IMR-90 (cell line): ENCODE data around the gene POLA2. TPM values are rescaled to one million over a fixed set of nuclear protein-coding genes. Genes with fewer than 3 reads are reported as not detected.

ENCODE experiments used
- ATAC-seq: fragments of 200-7000 bp; cut with Tn5 transposase; 2 replicates; pipeline ENCODE4 v1.9.1; 2020; ENCODE audit warnings: low read depth, mild to moderate bottlenecking, moderate library complexity
- BruUV-seq: library from RNA; stranded (reverse); fragments of 400-500 nt; replicated peaks from 2 replicates; lab custom pipeline; 2021; lab: Mats Ljungman, UMichigan
- CTCF ChIA-PET: fragments of 300-600 bp; formaldehyde crosslinking; extraction: SDS; loops from one replicate; lab custom pipeline; 2021; ENCODE audit warnings: antibody characterized with exemption; lab: Yijun Ruan, JAX
- POLR2A ChIA-PET: fragments of 300-600 bp; sonication (Branson Sonifier 250); formaldehyde crosslinking; loops from one replicate; lab custom pipeline; 2022; ENCODE audit warnings: antibody characterized with exemption; ENCODE audit not compliant: unreplicated experiment; lab: Charles Lee
- DNase-seq: peaks from one replicate; pipeline ENCODE4 v3.0.0; 2013
- H2AFZ ChIP-seq: replicated peaks from 2 replicates; pipeline ENCODE3; 2013; ENCODE audit warnings: low read length, mild to moderate bottlenecking; ENCODE audit not compliant: poor library complexity
- H2AK5ac ChIP-seq: 2 replicates; pipeline ENCODE4 v1.6.1; 2013; ENCODE audit warnings: low read depth, low read length, inconsistent platforms
- H2AK9ac ChIP-seq: replicated peaks from 2 replicates; pipeline ENCODE3; 2013; ENCODE audit warnings: mild to moderate bottlenecking, low read depth, low read length, moderate library complexity; ENCODE audit not compliant: poor library complexity
- H2BK120ac ChIP-seq: 2 replicates; pipeline ENCODE4 v1.6.1; 2013; ENCODE audit warnings: low read depth, low read length, inconsistent platforms
- H2BK15ac ChIP-seq: 3 replicates; pipeline ENCODE4 v1.6.1; 2013; ENCODE audit warnings: low read depth, low read length, inconsistent platforms
- H2BK20ac ChIP-seq: 2 replicates; pipeline ENCODE4 v1.6.1; 2013; ENCODE audit warnings: low read depth, mild to moderate bottlenecking, inconsistent platforms, low read length, moderate library complexity
- H2BK5ac ChIP-seq: 2 replicates; pipeline ENCODE4 v1.6.1; 2013; ENCODE audit warnings: mild to moderate bottlenecking, low read depth, low read length, inconsistent platforms; ENCODE audit not compliant: poor library complexity, severe bottlenecking
- H3K14ac ChIP-seq: replicated peaks from 2 replicates; pipeline ENCODE4 v1.6.1; 2013; ENCODE audit warnings: low read depth, low read length, inconsistent platforms
- H3K18ac ChIP-seq: 2 replicates; pipeline ENCODE4 v1.6.1; 2013; ENCODE audit warnings: low read depth, low read length, control low read depth
- H3K23ac ChIP-seq: 2 replicates; pipeline ENCODE4 v1.6.1; 2013; ENCODE audit warnings: low read depth, low read length, inconsistent platforms
- H3K27ac ChIP-seq: 2 replicates; pipeline ENCODE4 v1.5.1; 2013; ENCODE audit warnings: mild to moderate bottlenecking, control low read depth, low read length; ENCODE audit not compliant: insufficient read depth
- H3K27me3 ChIP-seq: 2 replicates; pipeline ENCODE4 v1.6.1; 2013; ENCODE audit warnings: low read length; ENCODE audit not compliant: control insufficient read depth, insufficient read depth
- H3K36me3 ChIP-seq: 2 replicates; pipeline ENCODE4 v1.6.1; 2013; ENCODE audit warnings: low read length, mixed read lengths; ENCODE audit not compliant: control insufficient read depth, insufficient read depth
- H3K4ac ChIP-seq: 2 replicates; pipeline ENCODE4 v1.6.1; 2013; ENCODE audit warnings: low read depth, low read length, inconsistent platforms
- H3K4me1 ChIP-seq: 2 replicates; pipeline ENCODE4 v1.6.1; 2013; ENCODE audit warnings: low read length, mixed read lengths; ENCODE audit not compliant: control insufficient read depth, insufficient read depth
- H3K4me2 ChIP-seq: 2 replicates; pipeline ENCODE4 v1.6.1; 2013; ENCODE audit warnings: low read depth, mild to moderate bottlenecking, control low read depth, low read length, moderate library complexity
- H3K4me3 ChIP-seq: 2 replicates; pipeline ENCODE4 v1.5.1; 2013; ENCODE audit warnings: low read depth, mild to moderate bottlenecking, control low read depth, low read length, moderate library complexity; ENCODE audit not compliant: insufficient read depth
- H3K56ac ChIP-seq: 2 replicates; pipeline ENCODE4 v1.6.1; 2013; ENCODE audit warnings: low read length, inconsistent platforms; ENCODE audit not compliant: insufficient read depth; ENCODE audit errors: extremely low read depth
- H3K79me1 ChIP-seq, 2 experiments: 2 replicates each; pipeline ENCODE4 v1.6.1; 2013; ENCODE audit warnings: low read length in 2 of 2, inconsistent platforms in 1 of 2, low read depth in 1 of 2
- H3K9ac ChIP-seq: 2 replicates; pipeline ENCODE4 v1.6.1; 2013; ENCODE audit warnings: low read depth, low read length, control low read depth
- H3K9me1 ChIP-seq: 2 replicates; pipeline ENCODE4 v1.6.1; 2013; ENCODE audit warnings: low read length, inconsistent platforms; ENCODE audit not compliant: insufficient read depth
- H3K9me3 ChIP-seq: 2 replicates; pipeline ENCODE4 v1.6.1; 2013; ENCODE audit warnings: low read length; ENCODE audit not compliant: control insufficient read depth, insufficient read depth
- H4K20me1 ChIP-seq: 2 replicates; pipeline ENCODE4 v1.6.1; 2013; ENCODE audit warnings: low read length, inconsistent platforms; ENCODE audit not compliant: insufficient read depth
- H4K5ac ChIP-seq: 2 replicates; pipeline ENCODE4 v1.6.1; 2013; ENCODE audit warnings: mild to moderate bottlenecking, low read depth, low read length, control low read depth
- H4K8ac ChIP-seq, 2 experiments: 2 replicates each; pipeline ENCODE4 v1.6.1; 2013; ENCODE audit warnings: low read depth in 2 of 2, low read length in 2 of 2, control low read depth in 1 of 2, inconsistent platforms in 1 of 2
- H4K91ac ChIP-seq: 2 replicates; pipeline ENCODE4 v1.6.1; 2013; ENCODE audit warnings: low read depth, low read length, inconsistent platforms; ENCODE audit not compliant: insufficient read depth
- BHLHE40 ChIP-seq: fragments of 150-350 bp; IDR thresholded peaks from 2 replicates; pipeline ENCODE4 v1.6.1; 2016; ENCODE audit warnings: mild to moderate bottlenecking, low read depth, low read length
- CEBPB ChIP-seq: IDR thresholded peaks from 2 replicates; pipeline ENCODE4 v1.6.1; 2012; ENCODE audit warnings: low read depth, low read length, improper control_type of control experiment
- FOS ChIP-seq: fragments of 150-350 bp; IDR thresholded peaks from 2 replicates; pipeline ENCODE4 v1.6.1; 2016; ENCODE audit warnings: low read depth, low read length
- MAFK ChIP-seq: IDR thresholded peaks from 2 replicates; pipeline ENCODE4 v1.6.1; 2012; ENCODE audit warnings: low read depth, low read length, improper control_type of control experiment
- MXI1 ChIP-seq: IDR thresholded peaks from 2 replicates; pipeline ENCODE4 v1.6.1; 2012; ENCODE audit warnings: low read depth, mild to moderate bottlenecking, low read length, moderate library complexity, borderline replicate concordance
- NFE2L2 ChIP-seq: fragments of 150-350 bp; IDR thresholded peaks from 2 replicates; pipeline ENCODE4 v1.6.1; 2016; ENCODE audit warnings: low read depth, mild to moderate bottlenecking, low read length
- POLR2A ChIP-seq: IDR thresholded peaks from 2 replicates; pipeline ENCODE4 v1.6.1; 2012; ENCODE audit warnings: mild to moderate bottlenecking, low read depth, low read length
- RFX5 ChIP-seq: IDR thresholded peaks from 2 replicates; pipeline ENCODE4 v1.8.0; 2012; ENCODE audit warnings: low read depth, mild to moderate bottlenecking, low read length, moderate library complexity
- SMC3 ChIP-seq: fragments of 150-350 bp; IDR thresholded peaks from 2 replicates; pipeline ENCODE4 v1.6.1; 2016; ENCODE audit warnings: low read depth, mild to moderate bottlenecking, antibody characterized with exemption, low read length, moderate library complexity
- WGBS, 2 experiments: methylation state at CpG; one replicate each; pipeline versions ENCODE4 v1.1.5 to v1.1.7; 2013; ENCODE audit warnings: missing lambda C conversion rate in 2 of 2; ENCODE audit not compliant: insufficient read length in 1 of 2; ENCODE audit errors: extremely low coverage in 2 of 2; 5-methylcytosine and 5-hydroxymethylcytosine counted together
- dilution Hi-C: fragments of 300-500 bp; cut with HindIII; formaldehyde crosslinking; loops from one replicate; pipeline ENCODE4 v1.14.3; 2018; ENCODE audit warnings: low sequenced_read_pairs; ENCODE audit not compliant: unreplicated experiment
- in situ Hi-C: fragments of 300-500 bp; cut with MboI; formaldehyde crosslinking; loops from 3 replicates; pipeline ENCODE4 v1.14.3; 2019; ENCODE audit warnings: low sequenced_read_pairs, inconsistent platforms, mixed read lengths
- intact Hi-C: fragments of 100-400 bp; cut with micrococcal nuclease; formaldehyde crosslinking; loops from 2 replicates; pipeline ENCODE4 v1.10.0; 2022
- polyA plus RNA-seq, 3 experiments: library from polyadenylated mRNA; depleted of rRNA; stranded (reverse); fragments of >200 nt; gene quantifications; 2 replicates each; pipeline ENCODE4 v1.2.3, GENCODE V29; 2012; ENCODE audit warnings: low replicate concordance in 1 of 3
- total RNA-seq: library from RNA; depleted of rRNA; stranded (reverse); fragments of >200 nt; gene quantifications from 2 replicates; pipeline ENCODE4 v1.2.3, GENCODE V29; 2012
- TF ChIP-seq, protein P1 (sequence below): conservative IDR thresholded peaks from 2 replicates; pipeline ENCODE4 v1.5.1; 2012; ENCODE audit warnings: mild to moderate bottlenecking, low read depth, low read length, improper control_type of control experiment
- TF ChIP-seq, protein P2 (sequence below): fragments of 150-350 bp; IDR thresholded peaks from 2 replicates; pipeline ENCODE4 v1.6.1; 2017; ENCODE audit warnings: mild to moderate bottlenecking, antibody characterized with exemption, low read length, low read depth

Gene POLA2
- total and polyA plus RNA-seq, 2 of the 4 experiments (the other 2 are of a cell fraction): 14.2 to 17.3 TPM

GRCh38 chr11:65295001-65295400, 33.2 kb downstream of the POLA2 start:
- Histone ChIP-seq H3K79me1 (peaks cover 12 to 53% of the 10 kb centered on the region in 2 experiments), H3K4me1 (peaks cover 58% of the 10 kb centered on the region), H3K4ac (no peak overlapping the region), H3K18ac (no peak overlapping the region; the same call in 1 of the 2 replicates), H3K9ac (no peak overlapping the region), H2BK20ac (no peak overlapping the region), H2BK5ac (no peak overlapping the region), H3K27me3 (no peaks in the 10 kb centered on the region), H3K4me3 (no peak overlapping the region), H2AFZ (no peak overlapping the region), H2BK120ac (0 out of 2 replicates have a peak overlapping the region, but pooled peaks have one; percentile 16), H2BK15ac (peak overlapping the region; percentile 71; the same call in 1 of the 3 replicates), H2AK5ac (peak overlapping the region; percentile 51), H3K4me2 (no peak overlapping the region), H3K9me3 (no peaks in the 10 kb centered on the region), H4K5ac (no peak overlapping the region), H3K56ac (no peak overlapping the region), H4K20me1 (0 out of 2 replicates have a peak, but pooled peaks cover 6% of the 10 kb centered on the region), H3K9me1 (peaks cover 34% of the 10 kb centered on the region), H3K36me3 (0 out of 2 replicates have a peak, but pooled peaks cover 3% of the 10 kb centered on the region), H3K14ac (no peak overlapping the region), H4K8ac (no peak overlapping the region), H2AK9ac (no peak overlapping the region), H3K27ac (peak overlapping the region; percentile 6; the same call in 1 of the 2 replicates), H4K91ac (0 out of 2 replicates have a peak overlapping the region, but pooled peaks have one; percentile 2), H3K23ac (no peak overlapping the region)
- no peak for TF ChIP-seq MXI1
- TF ChIP-seq, protein P1, sequence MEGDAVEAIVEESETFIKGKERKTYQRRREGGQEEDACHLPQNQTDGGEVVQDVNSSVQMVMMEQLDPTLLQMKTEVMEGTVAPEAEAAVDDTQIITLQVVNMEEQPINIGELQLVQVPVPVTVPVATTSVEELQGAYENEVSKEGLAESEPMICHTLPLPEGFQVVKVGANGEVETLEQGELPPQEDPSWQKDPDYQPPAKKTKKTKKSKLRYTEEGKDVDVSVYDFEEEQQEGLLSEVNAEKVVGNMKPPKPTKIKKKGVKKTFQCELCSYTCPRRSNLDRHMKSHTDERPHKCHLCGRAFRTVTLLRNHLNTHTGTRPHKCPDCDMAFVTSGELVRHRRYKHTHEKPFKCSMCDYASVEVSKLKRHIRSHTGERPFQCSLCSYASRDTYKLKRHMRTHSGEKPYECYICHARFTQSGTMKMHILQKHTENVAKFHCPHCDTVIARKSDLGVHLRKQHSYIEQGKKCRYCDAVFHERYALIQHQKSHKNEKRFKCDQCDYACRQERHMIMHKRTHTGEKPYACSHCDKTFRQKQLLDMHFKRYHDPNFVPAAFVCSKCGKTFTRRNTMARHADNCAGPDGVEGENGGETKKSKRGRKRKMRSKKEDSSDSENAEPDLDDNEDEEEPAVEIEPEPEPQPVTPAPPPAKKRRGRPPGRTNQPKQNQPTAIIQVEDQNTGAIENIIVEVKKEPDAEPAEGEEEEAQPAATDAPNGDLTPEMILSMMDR: no peak
- no peak for TF ChIP-seq MAFK
- TF ChIP-seq CEBPB: no peak
- no peak for TF ChIP-seq SMC3
- no peak for TF ChIP-seq POLR2A
- TF ChIP-seq NFE2L2: no peak
- no peak for TF ChIP-seq RFX5
- no peak for TF ChIP-seq FOS
- TF ChIP-seq, protein P2, sequence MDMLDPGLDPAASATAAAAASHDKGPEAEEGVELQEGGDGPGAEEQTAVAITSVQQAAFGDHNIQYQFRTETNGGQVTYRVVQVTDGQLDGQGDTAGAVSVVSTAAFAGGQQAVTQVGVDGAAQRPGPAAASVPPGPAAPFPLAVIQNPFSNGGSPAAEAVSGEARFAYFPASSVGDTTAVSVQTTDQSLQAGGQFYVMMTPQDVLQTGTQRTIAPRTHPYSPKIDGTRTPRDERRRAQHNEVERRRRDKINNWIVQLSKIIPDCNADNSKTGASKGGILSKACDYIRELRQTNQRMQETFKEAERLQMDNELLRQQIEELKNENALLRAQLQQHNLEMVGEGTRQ: no peak
- TF ChIP-seq BHLHE40: no peak
- POLR2A ChIA-PET: no interaction called here
- dilution Hi-C loops: no loop called here
- CTCF ChIA-PET: interaction anchor here (1.0 kb wide), 1 partner anchor 20 kb away, joined by 3 read pairs; no protein-coding TSS in a partner anchor
- ATAC-seq (no peak), DNase-seq (no peak)
- intact Hi-C loops: no loop called here
- in situ Hi-C loops: no loop called here
- no TSS peak for BruUV-seq
- WGBS, 2 experiments: no CpG with 5 or more reads among the region's 11 CpGs
